Measurements from ENCODE around the gene ZNF213.

DNA sequence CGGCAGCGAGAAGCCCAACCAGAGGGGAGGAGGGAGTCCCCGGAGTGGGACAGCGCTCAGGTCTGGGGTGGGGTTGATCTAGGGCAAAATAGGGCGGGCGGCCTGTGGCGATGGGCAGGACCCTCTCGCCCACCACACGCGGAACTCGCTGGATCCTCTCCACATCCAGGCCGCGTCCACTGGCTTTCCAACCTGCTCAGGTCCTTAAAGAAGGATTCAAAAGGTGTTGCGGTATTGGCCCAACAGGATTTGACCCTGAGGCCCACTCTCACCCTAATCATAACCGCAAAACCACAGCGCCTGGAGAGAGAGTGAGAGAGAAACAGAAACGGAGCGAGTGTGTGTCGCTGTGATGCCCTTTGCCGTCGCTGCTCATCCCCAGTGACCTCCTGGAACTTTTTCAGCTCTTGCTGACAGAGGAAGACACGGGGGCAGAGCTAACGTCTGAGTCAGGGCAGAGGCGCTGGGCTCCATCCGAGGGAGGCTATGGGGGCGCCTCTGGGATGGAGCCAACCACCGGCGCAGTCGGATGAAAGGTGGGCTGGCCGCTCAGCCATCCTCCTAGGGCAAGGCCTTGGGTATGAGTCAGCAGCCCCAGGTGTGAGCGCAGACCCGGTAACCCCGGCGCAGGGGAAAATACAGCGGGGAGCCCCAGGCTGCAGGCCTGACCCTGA, 36.5 kb downstream of the ZNF213 start:
- TF ChIP-seq, protein P1, sequence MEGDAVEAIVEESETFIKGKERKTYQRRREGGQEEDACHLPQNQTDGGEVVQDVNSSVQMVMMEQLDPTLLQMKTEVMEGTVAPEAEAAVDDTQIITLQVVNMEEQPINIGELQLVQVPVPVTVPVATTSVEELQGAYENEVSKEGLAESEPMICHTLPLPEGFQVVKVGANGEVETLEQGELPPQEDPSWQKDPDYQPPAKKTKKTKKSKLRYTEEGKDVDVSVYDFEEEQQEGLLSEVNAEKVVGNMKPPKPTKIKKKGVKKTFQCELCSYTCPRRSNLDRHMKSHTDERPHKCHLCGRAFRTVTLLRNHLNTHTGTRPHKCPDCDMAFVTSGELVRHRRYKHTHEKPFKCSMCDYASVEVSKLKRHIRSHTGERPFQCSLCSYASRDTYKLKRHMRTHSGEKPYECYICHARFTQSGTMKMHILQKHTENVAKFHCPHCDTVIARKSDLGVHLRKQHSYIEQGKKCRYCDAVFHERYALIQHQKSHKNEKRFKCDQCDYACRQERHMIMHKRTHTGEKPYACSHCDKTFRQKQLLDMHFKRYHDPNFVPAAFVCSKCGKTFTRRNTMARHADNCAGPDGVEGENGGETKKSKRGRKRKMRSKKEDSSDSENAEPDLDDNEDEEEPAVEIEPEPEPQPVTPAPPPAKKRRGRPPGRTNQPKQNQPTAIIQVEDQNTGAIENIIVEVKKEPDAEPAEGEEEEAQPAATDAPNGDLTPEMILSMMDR (IDR thresholded peaks at IDR 0.05), result no peak
- no peak for TF ChIP-seq POLR2A (IDR thresholded peaks at IDR 0.05)
